Right hindlimb (tissue), 1 donor: ENCODE results near the gene STRADA.
"Not testable (repeated sequence)": the region's sequence is repeated elsewhere in the genome, so short reads cannot be mapped to it uniquely, and the experiment has no call there.

Experiments
- DNase-seq: peaks from one replicate; pipeline ENCODE4 v3.0.0-alpha.2; 2018

The STRADA gene

GRCh38 chr17:63754046-63754445 is 12.4 kb upstream of the STRADA start:
- DNase-seq: no peak

GRCh38 chr17:63753215-63753614 is 11.6 kb upstream of the STRADA start:
- no peak for DNase-seq

DNA sequence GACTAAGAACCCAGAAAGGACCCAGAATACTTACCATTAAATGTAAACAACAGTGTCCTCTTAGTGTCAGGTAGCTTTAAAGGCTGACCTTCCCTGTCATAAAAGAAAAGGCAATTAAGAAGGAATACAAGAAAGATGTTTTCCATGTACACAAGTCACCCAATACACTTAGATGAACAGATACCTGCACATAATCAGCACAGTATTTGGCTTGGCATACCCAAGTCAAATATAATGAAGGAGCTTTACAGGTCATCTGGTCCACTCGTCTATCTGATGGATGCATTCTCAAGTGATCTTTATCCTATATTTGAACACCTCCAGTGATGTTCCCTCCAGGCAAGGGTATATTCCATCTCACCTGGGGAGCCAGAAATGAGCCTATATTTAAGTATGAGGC is 11.1 kb upstream of the STRADA start:
- DNase-seq: no peak

GRCh38 chr17:63751806-63752205 is 10.2 kb upstream of the STRADA start:
- no peak for DNase-seq

GRCh38 chr17:63741143-63741407 is 524 bp downstream of the STRADA start:
- no peak for DNase-seq

DNA sequence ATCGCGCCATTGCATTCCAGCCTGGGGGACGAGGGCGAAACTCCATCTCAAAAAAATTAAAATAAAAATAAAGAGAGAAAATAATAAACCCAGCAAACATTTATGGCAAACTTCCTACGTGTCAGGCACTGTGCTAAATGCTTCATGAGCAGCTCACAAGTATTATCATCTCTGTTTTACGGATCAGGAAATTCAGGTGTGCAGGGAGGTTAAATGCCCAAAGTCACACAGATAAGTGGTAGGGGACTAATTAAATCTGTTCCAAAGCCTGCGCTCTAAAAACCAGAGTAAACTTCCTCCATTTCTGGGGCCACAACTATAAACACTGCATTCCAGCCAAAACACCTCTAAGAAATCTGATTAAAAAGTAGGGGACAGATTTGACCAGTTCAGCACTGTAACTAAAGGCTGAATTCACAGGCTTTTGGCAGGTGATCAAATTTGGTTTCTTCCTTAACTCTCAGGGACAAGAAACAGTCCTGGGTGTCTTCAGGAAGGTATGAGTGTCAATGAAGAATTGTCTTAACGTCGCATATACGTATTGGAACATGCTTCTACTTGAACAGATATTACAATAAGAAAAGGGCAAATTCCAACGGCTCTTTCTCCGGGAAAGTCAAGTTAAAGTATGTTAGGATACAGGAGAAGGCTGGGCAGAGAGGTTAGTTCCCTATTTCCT is 996 bp downstream of the STRADA start:
- DNase-seq: no peak

- DNase-seq: no peak
These were observed 5.9 kb downstream of the STRADA start for GRCh38 chr17:63735691-63736090.

DNA sequence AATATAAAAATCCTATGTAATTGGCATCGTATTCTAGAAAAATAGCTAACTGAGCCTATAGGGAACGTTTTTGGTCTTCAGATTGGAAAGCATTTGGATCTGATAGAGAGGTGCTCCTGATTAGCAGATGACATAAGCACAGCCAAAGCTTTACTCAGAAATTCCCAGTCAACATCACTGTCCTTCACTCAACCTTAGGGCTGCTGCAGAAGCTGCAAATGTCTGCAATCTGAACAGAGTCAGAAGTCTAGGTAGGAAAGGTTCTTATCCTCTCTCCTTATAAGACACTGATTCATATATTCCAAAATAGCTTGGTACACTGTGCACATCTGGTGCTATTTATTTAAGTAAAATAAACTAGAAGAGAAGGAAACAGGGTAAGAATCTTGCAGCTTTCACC is 19.2 kb downstream of the STRADA start:
- DNase-seq: no peak

- DNase-seq: not testable (repeated sequence)
These were observed 21.4 kb downstream of the STRADA start for GRCh38 chr17:63720194-63720593.

DNA sequence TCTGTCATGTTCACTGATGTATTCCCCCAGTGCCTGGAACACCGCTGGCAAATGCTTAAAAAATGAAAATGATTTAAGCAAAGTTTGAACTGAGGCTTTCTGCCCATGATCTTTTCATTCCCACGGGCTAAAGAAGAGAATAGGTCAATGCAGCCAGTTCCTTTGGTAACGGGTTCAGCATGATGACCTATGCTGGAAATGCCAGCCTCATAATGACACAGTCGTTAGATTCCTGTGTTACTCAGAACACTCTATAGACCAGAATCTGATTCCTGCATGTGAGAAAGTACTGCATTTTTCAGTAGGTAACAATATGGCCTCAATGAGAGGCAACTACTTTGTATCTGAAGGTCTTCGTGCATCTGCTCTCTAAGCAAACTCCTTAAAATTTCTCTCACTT is 22.6 kb downstream of the STRADA start:
- no peak for DNase-seq

DNA sequence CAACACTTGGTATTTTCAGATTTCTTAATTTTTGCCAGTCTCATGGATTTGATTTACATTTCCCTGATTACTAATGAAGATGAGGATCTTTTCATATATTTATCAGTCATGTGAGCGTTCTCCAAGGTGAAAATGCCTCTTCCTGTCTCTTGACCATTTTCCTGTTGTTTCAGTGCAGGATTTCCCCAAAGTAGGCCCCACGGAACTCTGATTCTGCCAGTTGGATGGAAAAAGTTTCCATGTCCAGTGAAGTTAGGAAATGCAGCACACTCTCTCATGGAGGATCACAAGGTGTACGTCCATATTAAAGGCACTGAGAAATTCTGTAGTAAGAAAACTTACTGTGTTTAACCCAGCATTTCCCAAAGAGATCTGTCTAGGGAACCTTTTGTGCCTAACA is 25.2 kb downstream of the STRADA start:
- DNase-seq: no peak

DNA sequence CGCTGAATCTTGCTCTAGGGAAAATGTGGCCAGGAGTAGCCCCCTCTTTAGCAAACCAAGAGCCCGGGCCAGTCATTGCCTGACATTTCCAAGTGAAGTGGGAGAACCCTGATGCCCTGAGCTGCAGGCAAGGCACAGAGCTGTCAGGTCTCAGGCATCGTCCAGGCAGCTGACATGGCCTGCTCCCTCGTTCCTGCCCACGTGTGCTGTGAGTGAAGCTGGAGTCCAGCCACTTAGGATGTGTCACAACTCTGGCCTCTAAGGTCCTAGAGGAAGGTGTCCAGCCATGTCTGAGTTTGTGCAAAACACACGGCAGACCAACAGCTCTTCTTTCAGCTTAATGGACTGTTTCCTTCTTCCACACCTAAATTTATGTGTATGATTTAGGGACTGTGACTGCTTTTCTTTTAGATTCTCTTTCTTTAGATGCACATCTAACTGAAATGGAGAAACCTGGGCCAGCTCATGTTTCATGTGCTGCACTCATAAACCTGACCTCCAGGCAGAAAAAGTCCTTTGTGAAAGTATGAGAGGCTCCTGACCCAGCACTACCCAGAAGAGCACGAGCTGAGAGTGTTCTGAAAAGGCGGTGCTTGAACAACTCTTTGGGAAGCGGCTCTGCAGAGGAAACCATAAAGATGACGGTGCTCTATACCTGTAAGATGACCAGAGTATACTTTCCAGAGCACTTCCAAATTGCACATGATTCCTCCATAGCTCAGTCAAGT is 26.9 kb downstream of the STRADA start:
- no peak for DNase-seq

DNA sequence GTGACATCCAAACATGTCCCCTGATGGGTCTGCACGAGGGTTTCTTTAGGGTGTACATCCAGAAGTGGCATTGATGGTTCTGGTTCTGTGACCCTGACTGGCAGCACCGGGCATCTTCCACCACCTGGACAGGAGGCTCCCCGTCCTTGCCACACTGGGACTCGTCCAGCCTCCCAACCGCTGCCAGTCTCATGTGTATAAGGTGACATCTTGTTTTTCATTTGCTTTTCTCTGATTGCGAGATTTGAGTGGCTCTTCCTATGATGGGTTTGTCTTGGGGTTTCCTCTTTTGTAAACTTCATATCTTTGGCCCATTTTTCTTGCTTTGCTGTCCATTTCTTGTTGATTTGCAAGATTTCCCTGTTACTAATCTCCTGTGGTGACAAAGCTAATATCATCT is 32.5 kb downstream of the STRADA start:
- DNase-seq: no peak

GRCh38 chr17:63707151-63707550 is 34.4 kb downstream of the STRADA start:
- no peak for DNase-seq

DNA sequence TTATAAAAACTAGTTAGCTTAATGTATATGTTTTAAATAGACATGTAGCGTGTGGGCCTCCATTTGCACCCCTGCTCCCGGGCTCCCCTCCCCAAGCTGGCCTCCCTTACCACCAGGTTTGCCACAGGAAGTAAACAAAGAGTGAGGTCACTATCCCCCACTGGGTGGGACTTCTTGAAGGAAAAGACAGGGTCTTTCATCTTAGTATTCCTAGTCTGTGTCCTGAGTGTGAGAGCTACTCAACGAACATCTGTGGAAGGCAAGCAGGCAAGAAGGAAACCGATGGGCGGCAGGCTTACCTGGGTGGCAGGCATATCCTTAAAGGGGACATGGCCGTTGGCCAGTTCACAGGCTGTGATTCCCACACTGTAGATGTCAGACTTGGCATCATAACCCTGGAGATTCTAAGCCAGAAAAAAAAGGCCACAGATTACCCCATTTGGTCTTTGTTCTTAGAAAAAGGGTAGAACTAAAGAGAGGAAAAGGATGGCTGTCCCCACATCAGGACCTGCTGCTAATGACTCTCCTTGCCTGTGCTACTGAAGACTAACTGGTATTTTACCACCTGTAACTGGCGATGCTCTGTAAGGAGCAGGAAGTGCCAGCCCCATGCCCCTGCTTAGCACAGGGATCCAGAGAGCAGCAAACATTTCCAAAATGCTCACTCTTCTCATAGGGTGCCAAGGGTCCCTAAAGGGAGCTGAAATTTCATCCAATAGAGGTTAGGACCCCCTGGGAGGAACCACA is 35.1 kb downstream of the STRADA start:
- no peak for DNase-seq

GRCh38 chr17:63705657-63706056 is 35.9 kb downstream of the STRADA start:
- no peak for DNase-seq

DNA sequence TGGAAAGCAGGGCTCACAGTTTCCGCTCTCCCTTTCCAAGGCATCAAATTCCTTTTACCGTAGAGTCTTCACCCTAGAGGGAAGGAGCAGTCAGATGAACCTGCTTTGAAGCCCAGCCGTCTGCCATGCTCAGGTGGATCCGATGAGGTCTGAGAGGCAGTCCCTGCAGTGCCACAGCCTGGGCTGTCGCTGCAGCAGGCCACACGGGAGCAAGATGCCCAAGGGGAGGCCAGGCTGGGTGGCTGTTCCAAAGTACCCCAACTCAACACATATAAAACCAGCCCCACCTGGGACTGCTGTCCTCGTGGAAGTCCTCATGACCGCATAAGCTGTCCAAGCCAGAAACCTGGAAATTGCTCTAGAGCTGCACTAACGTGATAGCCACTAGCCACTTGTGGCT is 36.8 kb downstream of the STRADA start:
- DNase-seq: no peak

DNA sequence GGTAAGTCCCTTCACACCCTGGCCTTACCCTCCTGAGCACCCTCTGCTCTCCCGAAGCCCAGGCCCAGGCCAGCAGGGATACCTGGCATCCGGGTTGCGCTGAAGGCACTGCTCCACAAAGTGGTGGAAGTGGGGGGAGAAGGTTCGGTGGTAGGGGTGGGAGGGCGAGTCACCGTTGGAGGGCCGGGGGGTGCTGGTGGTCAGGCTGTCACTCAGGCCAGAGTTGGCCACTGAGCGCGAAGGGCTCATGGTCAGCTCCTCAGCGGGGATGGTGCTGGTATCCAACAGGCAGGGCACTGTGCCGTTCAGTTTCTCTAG is 37.4 kb downstream of the STRADA start:
- DNase-seq: no peak

DNA sequence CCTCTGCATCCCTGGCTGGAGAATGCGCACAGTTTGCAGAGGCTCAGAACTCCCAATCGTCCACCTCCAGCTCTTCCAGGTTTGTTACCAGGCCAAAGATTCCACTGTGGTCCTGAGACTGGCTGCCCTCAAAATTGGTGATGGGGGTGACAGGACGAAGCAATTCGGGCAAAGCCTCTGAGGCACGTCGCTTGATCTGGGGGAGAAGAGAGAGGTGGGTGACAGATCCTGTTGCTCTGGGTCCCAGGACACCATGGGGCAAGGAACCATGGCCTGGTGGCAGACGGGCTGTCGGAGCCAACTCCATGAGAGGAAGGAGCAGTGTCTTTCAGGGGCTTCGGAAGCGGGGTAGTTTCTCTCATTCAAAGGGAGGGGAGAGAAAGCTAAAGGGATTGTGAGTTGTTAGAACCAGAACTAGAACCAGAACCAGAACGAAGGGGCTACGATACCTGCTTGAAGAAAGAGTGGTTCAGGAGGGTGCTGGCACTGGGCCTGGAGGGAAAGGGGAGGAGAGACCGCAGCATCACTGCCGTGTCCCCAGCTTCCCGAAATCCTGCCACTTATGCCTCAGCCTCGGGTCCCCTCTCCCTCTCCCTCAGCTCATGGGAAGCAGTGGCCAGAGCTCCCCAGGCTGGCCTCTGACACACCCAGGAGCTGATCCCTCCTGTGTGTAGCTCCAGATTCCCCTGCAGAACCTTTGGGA is 37.9 kb downstream of the STRADA start:
- DNase-seq: no peak

- no peak for DNase-seq
These were observed 38.6 kb downstream of the STRADA start for GRCh38 chr17:63703029-63703428.

- DNase-seq: no peak
These were observed 38.9 kb downstream of the STRADA start for GRCh38 chr17:63702721-63703015.

- no peak for DNase-seq
These were observed 39.5 kb downstream of the STRADA start for GRCh38 chr17:63701868-63702720.

- DNase-seq: no peak
These were observed 40.2 kb downstream of the STRADA start for GRCh38 chr17:63701456-63701820.
